ENCODE data around the gene FOXS1.

FOXS1 gene

DNA sequence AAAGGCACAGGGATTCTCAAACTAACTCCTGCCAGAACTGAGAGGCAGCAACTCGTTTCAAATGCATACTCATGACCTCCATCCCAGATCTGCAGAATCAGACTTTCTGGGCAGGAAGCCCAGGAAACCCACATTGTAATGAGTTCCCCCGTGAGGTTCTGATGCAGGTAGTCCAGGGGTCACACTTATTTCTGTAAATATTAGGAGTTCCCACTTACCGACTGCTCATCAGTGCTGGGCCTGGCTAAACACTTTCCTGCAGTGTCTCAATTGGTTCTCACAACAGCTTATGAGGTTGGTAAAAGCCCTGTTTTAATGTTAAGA is 13.3 kb upstream of the FOXS1 start:
- Histone ChIP-seq H3K79me1 (replicated peaks; ENCODE audit: low read length, poor library complexity, severe bottlenecking) (no peaks in the 10 kb centered on the region), H2BK15ac (ENCODE audit: low read depth, poor library complexity, severe bottlenecking) (no peak overlapping the region), H2AK5ac (ENCODE audit: low read length, severe bottlenecking) (no peak overlapping the region), H2BK12ac (ENCODE audit: low read length in 2 of 2) (no peak overlapping the region), H4K8ac (ENCODE audit: low read length) (no peak overlapping the region), H3K9ac (ENCODE audit: low read length) (no peak overlapping the region), H3K4ac (ENCODE audit: low read depth in 1 of 2, low read length in 2 of 2) (no peak overlapping the region), H3K18ac (ENCODE audit: low read depth in 1 of 2, low read length in 2 of 2) (no peak overlapping the region), H3K27me3 (ENCODE audit: control insufficient read depth in 1 of 2, insufficient read depth in 1 of 2, low read length in 2 of 2) (peaks cover 95 to 96% of the 10 kb centered on the region in 2 experiments), H2BK5ac (ENCODE audit: low read depth, low read length, poor library complexity, severe bottlenecking) (no peak overlapping the region), H2BK120ac (ENCODE audit: low read depth, low read length) (no peak overlapping the region), H3K4me3 (ENCODE audit: insufficient read depth in 1 of 2, low read depth in 1 of 2, low read length in 2 of 2) (no peak overlapping the region), H2AFZ (ENCODE audit: low read depth, low read length) (no peak overlapping the region), H3K4me1 (ENCODE audit: control insufficient read depth, insufficient read depth, low read depth, low read length) (peaks cover 15% of the 10 kb centered on the region), H3K27ac (ENCODE audit: low read length, poor library complexity, severe bottlenecking) (no peak overlapping the region), H3K23ac (ENCODE audit: low read length in 2 of 2) (no peak overlapping the region), H3K36me3 (ENCODE audit: control insufficient read depth in 1 of 2, insufficient read depth in 2 of 2, low read depth in 1 of 2, low read length in 2 of 2) (no peaks in the 10 kb centered on the region), H3K14ac (ENCODE audit: low read length in 2 of 2) (no peak overlapping the region), H3K4me2 (ENCODE audit: low read length, poor library complexity, severe bottlenecking) (no peak overlapping the region), H3K9me3 (ENCODE audit: control insufficient read depth, low read length) (no peaks in the 10 kb centered on the region), H4K91ac (ENCODE audit: low read length) (no peak overlapping the region)
- DNase-seq, result no peak
- 83% methylated on average over 3 of the region's 3 CpGs for WGBS

DNA sequence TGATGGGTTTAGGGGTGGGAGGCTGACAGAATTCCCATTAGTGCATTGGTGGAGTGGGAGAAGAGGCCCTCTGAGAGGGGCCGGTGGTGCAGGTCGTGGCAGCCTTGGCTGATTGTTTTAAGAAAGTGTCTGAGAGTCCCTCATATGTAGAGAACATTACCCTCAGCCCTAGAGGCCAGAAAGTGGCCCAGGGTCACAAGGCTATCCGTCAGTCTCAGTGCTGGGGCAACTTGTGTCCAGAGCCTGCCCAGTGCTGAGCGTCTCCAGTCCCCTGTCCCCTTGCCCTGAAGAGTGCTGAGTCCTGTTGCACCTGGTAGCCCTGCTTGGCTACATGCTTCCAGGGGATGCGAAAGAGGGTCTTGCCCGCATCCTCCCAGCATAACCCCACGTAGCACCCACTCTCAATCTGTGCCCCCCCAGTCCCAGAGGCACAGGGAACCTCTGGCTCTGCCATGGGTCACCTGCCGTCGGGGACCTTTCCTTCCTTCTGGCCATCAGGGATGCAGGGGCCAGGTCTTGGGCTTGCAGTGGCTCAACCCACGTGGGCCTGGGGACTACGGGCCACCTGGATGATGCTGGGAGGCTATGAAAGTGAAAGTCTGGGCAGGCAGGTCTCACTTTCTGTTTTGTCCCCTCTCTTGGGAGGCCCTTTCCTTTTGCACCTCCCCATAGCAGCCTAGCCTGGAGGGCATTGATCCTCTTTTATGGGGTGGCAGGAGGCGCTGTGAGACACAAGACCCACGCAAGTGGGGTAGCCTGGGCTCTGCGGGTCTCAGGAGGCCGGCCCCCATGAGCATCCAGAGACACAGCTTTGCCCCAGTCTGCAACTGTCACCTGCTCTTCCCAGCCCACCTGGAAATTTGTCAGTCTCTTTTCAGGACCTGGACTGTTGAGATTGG is 12.7 kb upstream of the FOXS1 start:
- H3K14ac ChIP-seq (ENCODE audit: low read length in 2 of 2), result no peak overlapping the region
- no peaks in the 10 kb centered on the region for H3K9me3 ChIP-seq (ENCODE audit: control insufficient read depth, low read length)
- no peak overlapping the region for H3K4ac ChIP-seq (ENCODE audit: low read depth in 1 of 2, low read length in 2 of 2)
- H3K27ac ChIP-seq (ENCODE audit: low read length, poor library complexity, severe bottlenecking), result no peak overlapping the region
- no peak for DNase-seq
- no peak overlapping the region for H4K8ac ChIP-seq (ENCODE audit: low read length)
- H3K79me1 ChIP-seq (replicated peaks; ENCODE audit: low read length, poor library complexity, severe bottlenecking), result no peaks in the 10 kb centered on the region
- H3K18ac ChIP-seq (ENCODE audit: low read depth in 1 of 2, low read length in 2 of 2), result no peak overlapping the region
- no peak overlapping the region for H4K91ac ChIP-seq (ENCODE audit: low read length)
- no peak overlapping the region for H3K9ac ChIP-seq (ENCODE audit: low read length)
- no peak overlapping the region for H3K4me3 ChIP-seq (ENCODE audit: insufficient read depth in 1 of 2, low read depth in 1 of 2, low read length in 2 of 2)
- WGBS, result 76% methylated on average over 15 of the region's 15 CpGs
- H3K27me3 ChIP-seq (ENCODE audit: control insufficient read depth in 1 of 2, insufficient read depth in 1 of 2, low read length in 2 of 2), result peaks cover 92% of the 10 kb centered on the region in 2 experiments
- no peak overlapping the region for H3K4me2 ChIP-seq (ENCODE audit: low read length, poor library complexity, severe bottlenecking)
- H2BK120ac ChIP-seq (ENCODE audit: low read depth, low read length), result no peak overlapping the region
- no peak overlapping the region for H2BK5ac ChIP-seq (ENCODE audit: low read depth, low read length, poor library complexity, severe bottlenecking)
- no peak overlapping the region for H2AK5ac ChIP-seq (ENCODE audit: low read length, severe bottlenecking)
- no peak overlapping the region for H2BK15ac ChIP-seq (ENCODE audit: low read depth, poor library complexity, severe bottlenecking)
- H2AFZ ChIP-seq (ENCODE audit: low read depth, low read length), result no peak overlapping the region
- peak overlapping the region in 1 of 2 experiments; percentile 2 for H3K23ac ChIP-seq (ENCODE audit: low read length in 2 of 2)
- H3K4me1 ChIP-seq (ENCODE audit: control insufficient read depth, insufficient read depth, low read depth, low read length), result peaks cover 15% of the 10 kb centered on the region
- H3K36me3 ChIP-seq (ENCODE audit: control insufficient read depth in 1 of 2, insufficient read depth in 2 of 2, low read depth in 1 of 2, low read length in 2 of 2), result no peaks in the 10 kb centered on the region
- no peak overlapping the region for H2BK12ac ChIP-seq (ENCODE audit: low read length in 2 of 2)

DNA sequence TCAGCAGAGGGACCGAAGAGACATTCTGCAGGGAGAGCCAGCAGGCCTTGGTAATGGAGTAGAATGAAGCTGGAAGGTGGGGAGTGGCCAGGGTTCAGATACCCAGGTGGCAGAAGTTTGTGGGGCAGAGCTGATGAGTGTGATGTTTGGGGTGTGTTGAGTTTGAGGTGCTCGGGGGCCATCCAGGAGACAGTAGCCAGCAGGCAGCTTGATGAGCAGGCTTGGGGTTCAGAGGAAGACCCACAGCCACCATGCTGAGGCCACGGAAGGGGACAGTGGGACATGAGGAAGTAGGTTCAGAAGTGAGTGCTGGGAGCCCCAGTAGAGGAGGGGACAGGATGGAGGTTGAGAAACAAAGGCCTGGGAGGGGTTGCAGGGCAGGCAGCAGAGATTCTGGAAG is 11.1 kb upstream of the FOXS1 start:
- Histone ChIP-seq H3K14ac (ENCODE audit: low read length in 2 of 2) (no peak overlapping the region), H3K4me1 (ENCODE audit: control insufficient read depth, insufficient read depth, low read depth, low read length) (peaks cover 11% of the 10 kb centered on the region), H2BK5ac (ENCODE audit: low read depth, low read length, poor library complexity, severe bottlenecking) (no peak overlapping the region), H3K9ac (ENCODE audit: low read length) (no peak overlapping the region), H2BK120ac (ENCODE audit: low read depth, low read length) (no peak overlapping the region), H3K36me3 (ENCODE audit: control insufficient read depth in 1 of 2, insufficient read depth in 2 of 2, low read depth in 1 of 2, low read length in 2 of 2) (no peaks in the 10 kb centered on the region), H3K18ac (ENCODE audit: low read depth in 1 of 2, low read length in 2 of 2) (no peak overlapping the region), H3K4me2 (ENCODE audit: low read length, poor library complexity, severe bottlenecking) (no peak overlapping the region), H2AK5ac (ENCODE audit: low read length, severe bottlenecking) (no peak overlapping the region), H2BK12ac (ENCODE audit: low read length in 2 of 2) (no peak overlapping the region), H3K79me1 (replicated peaks; ENCODE audit: low read length, poor library complexity, severe bottlenecking) (no peaks in the 10 kb centered on the region), H3K4me3 (ENCODE audit: insufficient read depth in 1 of 2, low read depth in 1 of 2, low read length in 2 of 2) (no peak overlapping the region), H3K23ac (ENCODE audit: low read length in 2 of 2) (no peak overlapping the region), H4K91ac (ENCODE audit: low read length) (no peak overlapping the region), H2BK15ac (ENCODE audit: low read depth, poor library complexity, severe bottlenecking) (no peak overlapping the region), H3K27ac (ENCODE audit: low read length, poor library complexity, severe bottlenecking) (no peak overlapping the region), H4K8ac (ENCODE audit: low read length) (no peak overlapping the region), H2AFZ (ENCODE audit: low read depth, low read length) (no peak overlapping the region), H3K4ac (ENCODE audit: low read depth in 1 of 2, low read length in 2 of 2) (no peak overlapping the region), H3K27me3 (ENCODE audit: control insufficient read depth in 1 of 2, insufficient read depth in 1 of 2, low read length in 2 of 2) (peaks cover 80 to 84% of the 10 kb centered on the region in 2 experiments), H3K9me3 (ENCODE audit: control insufficient read depth, low read length) (no peaks in the 10 kb centered on the region)
- no peak for DNase-seq
- WGBS, result 69% methylated on average over 3 of the region's 3 CpGs

DNA sequence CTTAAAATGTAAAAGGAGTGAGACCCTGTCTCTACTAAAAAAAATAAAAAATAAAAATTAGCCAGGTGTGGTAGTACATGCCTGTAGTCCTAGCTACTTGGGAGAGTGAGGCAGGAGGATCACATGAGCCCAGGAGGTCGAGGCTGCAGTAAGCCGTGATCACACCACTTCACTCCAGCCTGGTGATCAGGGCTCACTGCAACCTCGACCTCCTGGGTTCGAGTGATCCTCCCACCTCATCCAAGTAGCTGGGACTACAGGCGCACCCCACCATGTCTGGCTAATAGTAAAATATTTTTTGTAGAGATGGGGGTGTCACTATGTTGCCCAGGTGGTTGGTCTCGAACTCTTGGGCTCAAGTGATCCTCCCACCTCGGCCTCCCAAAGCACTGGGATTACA is 8.1 kb upstream of the FOXS1 start:
- Histone ChIP-seq H2BK15ac (ENCODE audit: low read depth, poor library complexity, severe bottlenecking) (no peak overlapping the region), H2BK12ac (ENCODE audit: low read length in 2 of 2) (no peak overlapping the region), H3K4me3 (ENCODE audit: insufficient read depth in 1 of 2, low read depth in 1 of 2, low read length in 2 of 2) (no peak overlapping the region), H3K18ac (ENCODE audit: low read depth in 1 of 2, low read length in 2 of 2) (no peak overlapping the region), H3K9me3 (ENCODE audit: control insufficient read depth, low read length) (no peaks in the 10 kb centered on the region), H2AFZ (ENCODE audit: low read depth, low read length) (no peak overlapping the region), H3K27me3 (ENCODE audit: control insufficient read depth in 1 of 2, insufficient read depth in 1 of 2, low read length in 2 of 2) (peaks cover 83 to 88% of the 10 kb centered on the region in 2 experiments), H3K9ac (ENCODE audit: low read length) (no peak overlapping the region), H3K14ac (ENCODE audit: low read length in 2 of 2) (no peak overlapping the region), H3K36me3 (ENCODE audit: control insufficient read depth in 1 of 2, insufficient read depth in 2 of 2, low read depth in 1 of 2, low read length in 2 of 2) (no peaks in the 10 kb centered on the region), H3K4ac (ENCODE audit: low read depth in 1 of 2, low read length in 2 of 2) (no peak overlapping the region), H3K4me2 (ENCODE audit: low read length, poor library complexity, severe bottlenecking) (no peak overlapping the region), H3K23ac (ENCODE audit: low read length in 2 of 2) (no peak overlapping the region), H2AK5ac (ENCODE audit: low read length, severe bottlenecking) (no peak overlapping the region), H3K27ac (ENCODE audit: low read length, poor library complexity, severe bottlenecking) (no peak overlapping the region), H2BK120ac (ENCODE audit: low read depth, low read length) (no peak overlapping the region), H2BK5ac (ENCODE audit: low read depth, low read length, poor library complexity, severe bottlenecking) (no peak overlapping the region), H4K91ac (ENCODE audit: low read length) (no peak overlapping the region), H3K79me1 (replicated peaks; ENCODE audit: low read length, poor library complexity, severe bottlenecking) (no peaks in the 10 kb centered on the region), H3K4me1 (ENCODE audit: control insufficient read depth, insufficient read depth, low read depth, low read length) (no peaks in the 10 kb centered on the region), H4K8ac (ENCODE audit: low read length) (no peak overlapping the region)
- WGBS, result 72% methylated on average over 5 of the region's 7 CpGs
- no peak for DNase-seq
